ENCODE data around the gene PTOV1. TPM values are rescaled to one million over a fixed set of nuclear protein-coding genes. Genes with fewer than 3 reads are reported as not detected.

The PTOV1 gene
- total and polyA plus RNA-seq, 4 donors: 38.0 to 52.3 (median 41.3) TPM

- no peak for DNase-seq (ENCODE audit: low spot score)
- peaks cover 4 to 43% (median 9%) of the 10 kb centered on the region in 4 donors for H3K36me3 ChIP-seq (ENCODE audit: control insufficient read depth in 4 of 4, insufficient read depth in 3 of 4, low read depth in 1 of 4, low read length in 3 of 4)
- no peaks in the 10 kb centered on the region for H3K9me3 ChIP-seq (ENCODE audit: control insufficient read depth in 4 of 4, low read length in 3 of 4)
- H3K9ac ChIP-seq (ENCODE audit: low read depth in 1 of 2, low read length in 2 of 2): no peak overlapping the region
- no peak overlapping the region for H3K27ac ChIP-seq (ENCODE audit: low read depth in 1 of 2, low read length in 2 of 2)
- peaks cover 12 to 23% (median 22%) of the 10 kb centered on the region in 4 donors for H3K4me1 ChIP-seq (ENCODE audit: control insufficient read depth in 4 of 4, insufficient read depth in 4 of 4, low read length in 3 of 4)
- WGBS: 95% methylated on average over 24 of the region's 24 CpGs
- no peak overlapping the region for H3K4me3 ChIP-seq (ENCODE audit: low read depth in 1 of 3, low read length in 3 of 3)
- TF ChIP-seq CTCF (IDR thresholded peaks at IDR 0.05; ENCODE audit: low read depth, low read length, missing input control) (no peak), TAF1 (conservative IDR thresholded peaks at IDR 0.05) (no peak), HNF4G (IDR thresholded peaks at IDR 0.05) (no peak), NR2F2 (IDR thresholded peaks at IDR 0.05) (no peak), FOXA2 (IDR thresholded peaks at IDR 0.05) (no peak), SP1 (IDR thresholded peaks at IDR 0.05) (no peak), YY1 (IDR thresholded peaks at IDR 0.05) (no peak), HNF4A (conservative IDR thresholded peaks at IDR 0.05) (no peak), GABPA (IDR thresholded peaks at IDR 0.05 in 1 of 2, conservative IDR thresholded peaks at IDR 0.05 in 1 of 2) (no peak), EGR1 (IDR thresholded peaks at IDR 0.05; ENCODE audit: low read depth in 2 of 2) (no peak), REST (IDR thresholded peaks at IDR 0.05) (no peak), JUND (IDR thresholded peaks at IDR 0.05) (no peak)
- TF ChIP-seq, protein P1, sequence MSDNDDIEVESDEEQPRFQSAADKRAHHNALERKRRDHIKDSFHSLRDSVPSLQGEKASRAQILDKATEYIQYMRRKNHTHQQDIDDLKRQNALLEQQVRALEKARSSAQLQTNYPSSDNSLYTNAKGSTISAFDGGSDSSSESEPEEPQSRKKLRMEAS (IDR thresholded peaks at IDR 0.05): no peak
- no peaks in the 10 kb centered on the region for H3K27me3 ChIP-seq (ENCODE audit: control insufficient read depth in 4 of 4, insufficient read depth in 4 of 4, low read length in 3 of 4)
Observed at GRCh38 chr19:49863254-49863934, 12.4 kb downstream of the PTOV1 start.

GRCh38 chr19:49863935-49864320, 13.0 kb downstream of the PTOV1 start:
- TF ChIP-seq HNF4A (conservative IDR thresholded peaks at IDR 0.05) (no peak), HNF4G (IDR thresholded peaks at IDR 0.05) (no peak), CTCF (IDR thresholded peaks at IDR 0.05; ENCODE audit: low read depth, low read length, missing input control) (no peak), ATF3 (IDR thresholded peaks at IDR 0.05) (no peak), TAF1 (conservative IDR thresholded peaks at IDR 0.05) (no peak), JUND (IDR thresholded peaks at IDR 0.05) (no peak), EGR1 (IDR thresholded peaks at IDR 0.05; ENCODE audit: low read depth in 2 of 2) (no peak), YY1 (IDR thresholded peaks at IDR 0.05) (no peak), RXRA (IDR thresholded peaks at IDR 0.05) (no peak), REST (IDR thresholded peaks at IDR 0.05) (no peak), FOXA2 (IDR thresholded peaks at IDR 0.05) (no peak), NR2F2 (IDR thresholded peaks at IDR 0.05) (no peak), RAD21 (IDR thresholded peaks at IDR 0.05) (no peak), GABPA (IDR thresholded peaks at IDR 0.05 in 1 of 2, conservative IDR thresholded peaks at IDR 0.05 in 1 of 2) (no peak)
- TF ChIP-seq, protein P1 (IDR thresholded peaks at IDR 0.05): no peak
- H3K4me1 ChIP-seq (ENCODE audit: control insufficient read depth in 4 of 4, insufficient read depth in 4 of 4, low read length in 3 of 4): peaks cover 12 to 29% (median 23%) of the 10 kb centered on the region in 4 donors
- H3K9ac ChIP-seq (ENCODE audit: low read depth in 1 of 2, low read length in 2 of 2): no peak overlapping the region
- H3K27me3 ChIP-seq (ENCODE audit: control insufficient read depth in 4 of 4, insufficient read depth in 4 of 4, low read length in 3 of 4): no peaks in the 10 kb centered on the region
- no peak overlapping the region for H3K27ac ChIP-seq (ENCODE audit: low read depth in 1 of 2, low read length in 2 of 2)
- peaks cover 1 to 39% (median 9%) of the 10 kb centered on the region in 4 donors for H3K36me3 ChIP-seq (ENCODE audit: control insufficient read depth in 4 of 4, insufficient read depth in 3 of 4, low read depth in 1 of 4, low read length in 3 of 4)
- 95% methylated on average over 17 of the region's 17 CpGs for WGBS
- no peak overlapping the region for H3K4me3 ChIP-seq (ENCODE audit: low read depth in 1 of 3, low read length in 3 of 3)
- DNase-seq (ENCODE audit: low spot score): no peak
- no peaks in the 10 kb centered on the region for H3K9me3 ChIP-seq (ENCODE audit: control insufficient read depth in 4 of 4, low read length in 3 of 4)
